Stimulated activated CD8-positive, alpha-beta memory T cell treated with anti-CD3 and anti-CD28 coated beads, Interleukin-4, amount 100 ng/mL, for 48 hours (primary cell): Measurements from ENCODE around the gene RTL10.

Experiments used
- DNase-seq: peaks from one replicate; pipeline ENCODE4 v3.0.0-alpha.2; 2020

Gene RTL10

DNA sequence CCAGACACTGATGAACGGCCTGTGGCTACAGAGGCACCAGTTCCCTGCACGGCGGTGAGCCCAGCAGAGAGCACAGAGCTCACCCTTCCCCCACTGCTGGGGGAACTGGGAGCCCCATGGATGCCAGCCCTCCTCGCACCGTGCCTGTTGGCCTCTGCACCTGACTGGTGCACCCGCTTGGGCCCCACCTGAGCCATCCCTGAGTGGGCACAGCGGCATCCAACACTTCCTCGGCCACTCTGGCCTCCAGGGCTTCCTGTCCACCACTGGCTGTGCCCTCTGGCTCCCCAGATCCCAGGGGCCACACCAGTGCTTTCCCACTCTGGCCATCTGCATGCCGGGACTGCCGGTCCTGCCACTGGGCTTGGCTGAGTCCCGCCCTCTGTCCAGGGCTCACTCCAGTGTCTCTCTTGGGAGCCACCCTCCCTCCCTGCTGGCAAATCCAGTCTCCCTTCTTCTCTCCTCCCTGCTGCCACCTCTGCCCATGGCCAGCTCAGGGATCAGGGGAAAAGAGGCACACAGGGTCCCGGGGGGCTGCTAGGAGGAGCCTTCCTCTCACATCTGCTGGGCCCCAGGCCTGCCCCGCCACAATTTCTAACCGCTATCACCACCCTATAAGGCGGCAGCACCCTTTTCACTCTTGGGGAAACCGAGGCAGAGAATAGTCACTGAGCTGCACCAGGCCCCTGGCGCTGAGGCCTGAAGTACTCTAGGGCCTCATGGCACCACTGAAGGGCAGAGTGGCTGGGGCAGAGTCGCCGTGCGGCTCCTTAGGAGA, 33.0 kb downstream of the RTL10 start:
- no peak for DNase-seq

GRCh38 chr22:19820880-19821522, 33.7 kb downstream of the RTL10 start:
- DNase-seq: no peak

- DNase-seq: no peak
Observed at GRCh38 chr22:19819911-19820879, 34.5 kb downstream of the RTL10 start.

GRCh38 chr22:19819208-19819910, 35.3 kb downstream of the RTL10 start:
- no peak for DNase-seq

DNA sequence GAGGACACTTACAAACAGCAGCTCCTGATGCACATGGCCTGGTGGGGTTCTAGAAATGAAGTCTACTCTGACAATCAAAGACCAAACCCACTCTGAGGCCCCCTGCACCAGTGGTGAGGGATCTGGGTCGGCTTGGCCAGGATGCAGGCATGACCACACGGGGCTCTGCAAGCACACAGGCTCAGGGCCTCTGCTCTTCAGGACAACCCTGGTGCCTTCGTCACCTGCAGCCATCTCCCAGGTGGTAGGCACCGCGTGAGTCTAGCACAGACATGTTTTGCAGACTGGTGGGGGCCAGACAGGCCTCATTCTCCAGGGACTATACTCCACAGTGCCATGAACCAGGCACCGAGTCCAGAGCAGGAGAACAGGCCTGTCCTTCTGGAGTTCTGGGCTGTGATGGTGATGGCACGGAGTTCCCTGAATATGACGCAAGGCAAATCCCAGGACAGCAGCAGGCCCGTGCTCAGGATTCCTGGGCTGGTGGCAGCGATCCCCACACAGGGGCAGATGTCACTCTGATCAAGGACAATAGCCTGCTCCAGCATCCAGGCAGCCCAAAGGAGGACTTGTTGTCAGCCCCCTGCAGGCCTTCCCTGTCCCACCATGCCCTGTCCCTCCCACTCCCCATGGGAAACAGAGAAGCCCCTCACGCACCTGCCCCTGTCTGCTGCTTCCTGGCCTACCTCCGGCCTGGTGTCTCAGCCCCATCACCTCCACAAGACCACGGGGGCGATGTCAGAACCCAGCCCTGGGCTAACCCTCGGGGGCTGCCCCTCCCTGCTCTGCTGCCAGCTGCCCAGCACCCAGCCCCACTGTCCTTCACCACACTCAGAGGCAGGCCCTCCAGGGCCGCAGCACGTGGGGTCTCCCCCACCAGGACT, 36.1 kb downstream of the RTL10 start:
- peak; percentile 17 for DNase-seq

- DNase-seq: peak; percentile 10
Observed at GRCh38 chr22:19816372-19817119, 38.1 kb downstream of the RTL10 start.

GRCh38 chr22:19815823-19816290, 38.8 kb downstream of the RTL10 start:
- no peak for DNase-seq

GRCh38 chr22:19815093-19815822, 39.4 kb downstream of the RTL10 start:
- DNase-seq: peak; percentile 10

GRCh38 chr22:19814428-19814827, 40.2 kb downstream of the RTL10 start:
- DNase-seq: peak; percentile 13

- peak; percentile 12 for DNase-seq
Observed at GRCh38 chr22:19812910-19813309, 41.8 kb downstream of the RTL10 start.

- DNase-seq: no peak
Observed at GRCh38 chr22:19811811-19812771, 42.6 kb downstream of the RTL10 start.

- DNase-seq: no peak
Observed at GRCh38 chr22:19811211-19811621, 43.5 kb downstream of the RTL10 start.

GRCh38 chr22:19810381-19811201, 44.1 kb downstream of the RTL10 start:
- no peak for DNase-seq

DNA sequence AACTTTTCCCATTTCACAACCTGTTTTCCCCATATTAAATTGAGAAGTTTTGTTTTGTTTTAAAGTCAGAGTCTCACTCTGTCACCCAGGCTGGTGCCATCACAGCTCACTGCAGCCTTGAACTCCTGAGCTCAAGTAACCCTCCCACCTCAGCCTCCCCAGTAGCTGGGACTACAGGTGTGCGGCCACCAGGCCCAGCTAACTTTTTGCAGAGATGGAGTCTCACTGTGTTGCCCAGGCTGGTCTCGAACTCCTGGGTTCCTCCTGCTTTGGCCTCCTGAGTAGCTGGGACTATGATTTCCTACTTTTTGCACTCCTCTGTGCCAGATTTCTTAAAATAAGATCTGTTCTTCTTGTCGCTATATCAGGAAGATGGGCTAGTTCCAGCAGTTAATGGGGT, 44.9 kb downstream of the RTL10 start:
- no peak for DNase-seq

DNA sequence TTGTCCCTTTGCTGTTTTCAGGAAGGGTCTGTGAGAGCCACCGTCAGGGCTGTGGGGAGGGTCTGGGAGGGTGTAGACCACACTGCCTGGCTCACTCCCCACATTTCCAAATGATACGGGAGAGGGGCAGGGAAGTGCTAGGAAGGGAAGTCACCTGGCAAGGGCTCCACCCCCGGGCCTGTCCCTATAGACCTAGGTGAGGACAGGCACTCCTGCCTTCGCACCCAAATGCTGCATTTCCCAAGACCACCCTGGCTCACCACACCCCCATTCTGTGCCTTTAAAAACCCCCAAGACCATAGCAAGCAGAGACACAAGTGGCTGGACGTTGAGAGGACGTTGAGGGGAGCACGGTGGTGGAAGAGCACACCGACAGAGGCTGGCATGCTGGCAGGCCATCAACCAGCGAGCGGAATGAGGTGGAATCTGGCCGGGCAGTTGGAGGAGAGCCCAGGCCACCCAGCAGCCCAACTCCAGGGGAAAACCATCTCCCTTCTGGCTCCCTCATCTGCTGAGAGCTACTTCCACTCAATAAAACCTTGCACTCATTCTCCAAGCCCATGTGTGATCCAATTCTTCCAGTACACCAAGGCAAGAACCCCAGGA, 45.7 kb downstream of the RTL10 start:
- DNase-seq: no peak

DNA sequence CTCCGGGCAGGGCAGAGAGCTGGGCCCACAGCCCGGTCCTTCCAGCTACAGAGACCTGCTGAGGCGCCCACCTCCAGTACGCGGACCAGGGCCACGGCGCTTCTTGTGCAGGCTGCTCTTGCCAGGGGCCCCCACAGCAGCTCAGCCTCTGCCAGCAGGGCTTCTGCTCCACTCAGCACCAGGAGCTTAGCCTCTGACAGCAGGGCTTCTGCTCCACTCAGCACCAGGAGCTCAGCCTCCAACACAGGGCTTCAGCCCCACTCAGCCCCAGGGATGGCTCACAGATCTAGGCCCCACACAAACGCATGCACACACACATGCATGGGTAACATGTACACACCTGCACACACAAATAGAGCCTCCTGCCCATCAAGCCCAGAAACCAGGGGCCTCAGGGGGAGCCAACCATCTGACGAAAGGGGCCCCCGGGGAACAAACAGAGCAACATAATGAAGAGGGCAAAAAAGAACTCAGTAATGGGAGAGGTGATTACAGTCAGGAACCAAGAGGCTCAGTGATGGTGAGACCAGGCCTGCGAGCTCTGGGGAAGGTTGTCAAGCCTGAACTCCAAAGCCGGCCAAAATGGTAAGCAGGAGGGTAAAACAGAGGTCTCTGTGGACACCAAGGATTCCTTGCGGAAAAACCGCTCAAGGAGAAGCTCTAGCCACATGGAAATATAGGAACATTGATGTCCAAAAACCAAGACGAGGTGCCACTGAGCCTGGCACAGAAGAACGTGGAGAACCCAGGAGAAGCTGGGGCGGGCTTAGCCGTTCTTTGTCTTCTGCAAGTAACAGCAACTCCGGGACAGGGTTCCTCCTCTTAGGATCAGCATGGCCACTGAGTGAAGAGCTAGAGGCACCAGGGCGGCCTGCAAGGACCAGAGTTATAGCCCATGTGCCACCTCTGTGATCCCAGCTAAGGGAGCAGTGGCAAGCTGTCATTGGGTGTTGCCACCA, 46.5 kb downstream of the RTL10 start:
- DNase-seq: no peak
